ENCODE results near the gene DOHH.

DNA sequence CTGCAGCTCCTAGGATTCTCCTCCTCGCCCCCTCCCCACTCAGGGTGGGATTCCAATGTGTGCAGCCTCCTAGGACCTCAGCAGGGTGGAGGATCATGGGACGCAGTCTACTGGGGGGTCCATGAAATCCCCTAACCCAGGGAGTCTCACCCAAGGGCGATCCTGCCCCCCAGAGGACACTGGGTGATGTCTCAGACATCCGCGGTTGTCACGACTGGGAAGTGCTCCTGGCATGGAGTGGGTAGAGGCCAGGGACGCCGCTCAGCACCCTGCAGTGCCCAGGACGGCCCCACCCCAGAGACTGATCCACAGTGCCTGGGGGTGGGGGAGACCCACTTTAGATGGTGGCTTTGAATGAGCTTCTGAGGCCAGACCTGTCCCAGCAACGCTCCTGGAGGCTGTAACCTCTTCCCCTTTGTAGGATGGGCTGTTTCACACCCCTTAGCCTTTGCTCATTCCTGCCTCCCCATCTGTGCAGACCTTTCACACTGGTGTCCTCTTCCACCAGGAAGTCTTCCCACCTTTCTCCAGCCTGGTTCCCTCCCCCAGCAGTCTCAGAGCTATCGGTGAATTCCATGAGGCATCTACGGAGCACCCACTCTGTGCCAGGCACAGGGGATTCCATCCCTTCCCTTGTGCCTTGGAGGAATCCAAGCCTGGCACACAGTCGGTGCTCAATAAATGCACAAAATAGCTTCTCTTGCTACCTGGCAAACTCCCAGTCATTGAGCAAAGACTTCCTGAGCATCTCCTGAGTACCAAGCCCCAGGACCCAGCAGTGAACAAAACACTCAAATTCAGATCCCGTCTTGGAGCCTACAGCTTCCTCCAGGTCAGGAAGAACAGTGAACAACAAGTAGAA lies 30.6 kb downstream of the DOHH start:
- TF ChIP-seq EGR1 (IDR thresholded peaks at IDR 0.05): no peak
- no peak for TF ChIP-seq CEBPB (IDR thresholded peaks at IDR 0.05)
- no peak for TF ChIP-seq EP300 (IDR thresholded peaks at IDR 0.05; ENCODE audit: borderline replicate concordance)
- TF ChIP-seq TAF1 (IDR thresholded peaks at IDR 0.05; ENCODE audit: low read depth): no peak
- TF ChIP-seq RAD21 (IDR thresholded peaks at IDR 0.05; ENCODE audit: low read depth): no peak
